HG03460 (cell line): ENCODE measurements around the gene APOOL.
"Not testable (repeated sequence)": the region's sequence is repeated elsewhere in the genome, so short reads cannot be mapped to it uniquely, and the experiment has no call there.

Experiments
- ATAC-seq: cut with Tn5 transposase; IDR thresholded peaks from one replicate; pipeline ENCODE4 v1.9.1; 2021; ENCODE audit not compliant: unreplicated experiment

Gene APOOL, protein sequence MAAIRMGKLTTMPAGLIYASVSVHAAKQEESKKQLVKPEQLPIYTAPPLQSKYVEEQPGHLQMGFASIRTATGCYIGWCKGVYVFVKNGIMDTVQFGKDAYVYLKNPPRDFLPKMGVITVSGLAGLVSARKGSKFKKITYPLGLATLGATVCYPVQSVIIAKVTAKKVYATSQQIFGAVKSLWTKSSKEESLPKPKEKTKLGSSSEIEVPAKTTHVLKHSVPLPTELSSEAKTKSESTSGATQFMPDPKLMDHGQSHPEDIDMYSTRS

DNA sequence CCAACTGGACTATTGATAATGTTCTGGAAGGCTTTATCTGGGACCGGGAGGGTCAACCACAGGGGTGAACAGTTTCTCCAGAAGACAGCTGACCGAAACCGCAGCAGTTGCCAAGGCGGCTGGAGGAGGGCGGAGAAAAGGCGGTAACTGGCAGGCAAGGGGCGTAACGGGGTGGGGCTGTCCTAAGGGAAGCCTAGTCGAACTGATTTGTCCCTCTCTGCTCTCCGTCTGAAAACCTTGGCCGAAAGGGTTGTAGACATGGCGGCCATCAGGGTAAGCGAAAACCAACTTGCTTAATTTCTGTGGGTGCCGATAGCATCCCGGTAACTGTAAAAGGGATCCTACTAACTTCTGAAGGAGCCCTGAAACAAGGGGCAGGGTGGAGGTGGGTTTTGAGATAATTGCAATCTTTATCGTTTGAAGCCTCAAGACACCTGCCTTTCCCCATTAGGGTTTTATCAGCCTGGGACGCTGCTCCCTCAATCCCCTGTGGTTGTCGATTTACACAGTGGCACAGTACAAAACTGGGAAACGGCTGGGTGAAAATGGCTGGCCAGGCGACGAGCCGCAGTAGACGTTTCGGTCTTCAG is at the start of gene APOOL:
Gene APOOL (plus strand): TSS at position 223 of the 590 bp plus-strand sequence. CDS start 36 bp downstream, at position 259.
- ATAC-seq = peak; percentile 98

DNA sequence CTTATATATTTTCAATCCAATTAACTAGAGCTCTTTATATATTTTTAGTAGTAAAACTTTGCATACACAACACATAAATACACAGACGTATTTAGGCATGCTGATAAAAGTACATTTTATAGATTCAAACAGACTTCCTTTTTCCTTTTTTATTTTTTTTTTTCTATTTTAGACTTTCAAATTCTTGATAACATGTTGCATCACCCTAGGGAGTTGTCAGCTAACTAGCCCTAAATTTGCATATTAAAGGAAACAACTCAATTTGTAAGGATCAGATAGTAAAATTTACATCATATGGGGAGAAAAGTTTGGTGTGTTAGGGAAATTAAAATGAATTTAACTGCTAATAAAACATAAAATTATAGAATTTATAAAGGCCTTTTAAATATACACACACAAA is 47.4 kb upstream of the APOOL start:
- ATAC-seq = no peak

DNA sequence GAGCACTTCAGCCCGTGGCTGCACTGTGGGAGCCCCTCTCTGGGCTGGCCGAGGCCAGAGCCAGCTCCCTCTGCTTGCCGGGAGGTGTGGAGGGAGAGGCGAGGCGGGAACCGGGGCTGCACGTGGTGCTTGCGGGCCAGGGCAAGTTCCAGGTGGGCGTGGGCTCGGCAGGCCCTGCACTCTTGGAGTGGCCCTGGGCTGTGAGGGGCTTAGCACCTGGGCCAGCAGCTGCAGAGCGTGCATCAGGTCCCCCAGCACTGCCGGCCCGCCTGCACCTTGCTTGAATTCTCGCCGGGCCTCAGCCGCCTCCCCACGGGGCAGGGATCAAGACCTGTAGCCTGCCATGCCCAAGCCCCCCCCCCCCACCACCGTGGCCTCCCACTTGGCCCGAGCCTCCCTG is 28.9 kb upstream of the APOOL start:
- no peak for ATAC-seq

DNA sequence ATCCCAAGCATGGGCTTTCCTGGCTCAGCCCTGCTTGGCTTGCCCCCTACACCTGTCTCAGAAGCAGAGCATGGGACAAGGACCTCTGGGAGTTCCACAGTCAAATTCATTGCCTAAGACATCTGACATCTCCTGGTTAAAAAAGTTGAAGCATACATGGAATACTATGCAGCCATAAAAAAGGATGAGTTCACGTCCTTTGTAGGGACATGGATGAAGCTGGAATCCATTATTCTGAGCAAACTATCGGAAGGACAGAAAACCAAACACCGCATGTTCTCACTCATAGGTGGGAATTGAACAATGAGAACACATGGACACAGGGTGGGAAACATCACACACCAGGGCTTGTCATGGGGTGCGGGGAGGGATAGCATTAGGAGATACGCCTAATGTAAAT is 11.9 kb upstream of the APOOL start:
- ATAC-seq = not testable (repeated sequence)

DNA sequence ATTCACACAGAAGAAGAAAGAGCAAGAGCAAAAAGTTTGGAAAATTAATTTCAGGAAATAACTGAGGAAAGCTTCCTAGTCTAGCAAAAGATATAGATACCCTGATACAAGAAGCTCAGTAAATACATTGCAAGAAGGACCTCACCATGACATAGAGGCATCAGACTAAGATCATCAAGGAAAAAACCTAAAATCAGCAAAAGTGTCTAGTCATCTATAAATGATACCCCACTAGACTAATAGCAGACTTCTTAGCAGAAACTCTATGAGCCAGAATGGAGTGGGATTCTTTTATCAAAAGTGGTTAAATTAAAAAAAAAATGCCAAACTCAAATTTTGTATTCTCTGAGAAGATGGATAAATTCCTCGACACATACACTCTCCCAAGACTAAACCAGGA is 10.5 kb upstream of the APOOL start:
- no peak for ATAC-seq

DNA sequence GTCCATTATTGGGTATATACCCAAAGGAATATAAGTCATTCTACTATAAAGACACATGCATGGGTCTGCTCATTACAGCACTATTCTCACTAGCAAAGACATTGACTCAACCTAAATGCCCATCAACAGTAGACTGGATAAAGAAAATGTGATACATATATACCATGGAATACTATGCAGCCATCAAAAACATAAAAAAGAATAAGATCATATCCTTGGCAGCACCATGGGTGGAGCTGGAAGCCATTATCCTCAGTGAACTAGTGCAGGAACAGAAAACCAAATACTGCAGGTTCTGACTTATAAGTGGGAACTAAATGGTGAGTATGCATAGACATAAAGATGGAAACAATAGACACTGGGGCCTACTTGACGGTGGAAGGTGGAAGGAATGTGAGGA is 2.3 kb upstream of the APOOL start:
- ATAC-seq = no peak

DNA sequence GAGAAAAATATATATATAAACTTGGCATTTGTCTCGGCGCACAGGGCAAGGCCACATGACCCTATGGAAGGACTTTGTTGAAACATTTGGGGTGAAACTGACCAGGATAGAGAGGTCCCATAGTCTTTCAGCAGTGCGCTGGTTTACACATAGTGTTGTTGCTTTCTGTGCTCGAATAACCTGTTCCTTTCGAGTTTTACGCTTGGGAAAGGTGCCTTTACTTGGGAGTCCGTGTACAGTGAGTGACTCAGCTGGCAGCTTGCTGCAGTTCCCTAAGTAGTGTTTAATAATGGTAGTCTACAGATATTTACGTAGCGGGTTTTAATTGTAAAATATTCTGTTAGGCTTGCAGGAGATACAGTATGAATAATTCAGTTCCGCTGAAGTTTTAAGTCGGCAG is 578 bp downstream of the APOOL start:
- ATAC-seq = no peak

DNA sequence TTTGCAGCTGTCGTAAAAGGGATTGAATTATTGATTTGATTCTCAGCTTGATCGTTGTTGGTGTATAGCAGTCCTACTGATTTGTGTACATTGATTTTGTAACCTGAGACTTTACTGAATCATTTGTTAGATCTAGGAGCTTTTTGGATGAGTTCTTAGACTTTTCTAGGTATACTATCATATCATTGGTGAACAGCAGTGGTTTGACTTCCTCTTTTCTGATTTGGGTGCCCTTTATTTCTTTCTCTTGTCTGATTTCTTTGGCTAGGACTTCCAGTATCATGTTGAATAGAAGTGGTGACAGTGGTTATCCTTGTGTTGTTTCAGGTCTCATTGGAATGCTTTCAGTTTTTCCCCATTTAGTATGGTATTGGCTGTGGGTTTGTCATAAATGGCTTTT is 8.4 kb downstream of the APOOL start:
- ATAC-seq = no peak

DNA sequence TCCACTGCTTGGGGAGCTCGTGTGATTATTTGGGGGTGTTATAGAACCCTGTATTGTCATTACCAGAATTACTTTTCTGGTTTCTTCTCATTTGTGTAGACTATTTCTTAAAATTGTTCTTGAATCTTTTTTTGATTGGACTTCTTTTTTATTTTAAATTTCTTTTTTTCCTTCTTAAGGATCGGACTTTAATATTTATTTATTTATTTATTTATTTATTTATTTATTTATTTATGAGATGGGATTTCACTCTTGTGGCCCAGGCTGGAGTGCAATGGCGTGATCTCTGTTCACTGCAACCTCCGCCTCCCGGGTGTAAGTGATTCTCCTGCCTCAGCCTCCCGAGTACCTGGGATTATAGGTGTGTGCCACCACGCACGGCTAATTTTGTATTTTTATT is 11.7 kb downstream of the APOOL start:
- ATAC-seq = not testable (repeated sequence)

DNA sequence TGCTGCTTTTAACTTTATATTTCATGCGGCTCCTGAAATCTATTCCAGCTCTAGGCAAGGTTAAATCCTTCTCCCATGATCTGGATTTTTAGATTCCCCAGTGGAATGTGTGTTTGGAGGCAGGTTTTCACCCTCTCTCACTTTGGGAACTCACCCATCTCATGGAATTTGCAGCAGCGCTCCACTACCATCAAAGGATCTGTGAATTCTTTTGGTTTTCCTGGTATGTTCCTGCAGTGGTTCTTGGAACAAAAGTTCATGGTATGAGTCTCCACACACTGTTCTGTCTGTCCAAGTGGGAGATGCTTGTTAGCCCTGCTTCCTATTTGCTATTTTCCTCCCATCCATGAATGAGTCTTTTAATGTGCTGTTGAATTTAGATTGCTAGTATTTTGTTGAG is 14.0 kb downstream of the APOOL start:
- ATAC-seq = no peak

DNA sequence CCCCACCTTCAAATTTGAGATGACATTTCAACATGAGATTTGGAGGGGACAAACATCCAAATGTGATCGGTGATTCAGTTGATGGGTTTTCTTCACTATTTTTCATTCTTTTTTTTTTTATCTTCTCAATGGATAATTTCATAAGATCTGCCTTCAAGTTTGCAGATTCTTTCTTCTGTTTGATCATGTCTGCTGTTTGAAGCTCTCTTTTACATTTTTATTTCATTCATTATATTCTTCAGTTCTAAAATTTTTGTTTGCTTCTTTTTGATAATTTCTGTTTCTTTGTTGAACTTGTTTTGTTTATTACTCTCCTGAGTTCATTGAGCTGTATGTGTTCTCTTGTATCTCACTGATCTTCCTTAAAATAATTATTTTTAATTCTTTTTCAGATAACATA is 14.8 kb downstream of the APOOL start:
- no peak for ATAC-seq

DNA sequence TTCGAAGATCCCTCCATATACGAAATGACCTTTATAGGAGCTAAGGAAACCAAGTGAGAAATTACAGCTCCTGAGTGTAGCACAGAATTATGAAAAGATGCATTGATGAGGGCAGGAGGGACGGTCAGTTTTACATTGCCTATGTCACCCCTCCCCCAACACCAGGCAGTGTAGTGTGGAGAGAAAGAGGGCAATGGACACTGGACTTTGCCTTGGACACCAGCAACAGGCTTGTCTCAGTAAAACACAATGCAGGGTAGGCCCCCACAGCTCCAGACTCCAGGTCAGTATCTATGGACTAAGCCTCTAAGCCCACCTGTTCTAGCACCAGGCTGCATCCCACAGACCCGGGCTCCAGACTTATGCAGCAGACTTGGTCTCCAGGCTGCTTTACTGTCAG is 16.5 kb downstream of the APOOL start:
- ATAC-seq = no peak

DNA sequence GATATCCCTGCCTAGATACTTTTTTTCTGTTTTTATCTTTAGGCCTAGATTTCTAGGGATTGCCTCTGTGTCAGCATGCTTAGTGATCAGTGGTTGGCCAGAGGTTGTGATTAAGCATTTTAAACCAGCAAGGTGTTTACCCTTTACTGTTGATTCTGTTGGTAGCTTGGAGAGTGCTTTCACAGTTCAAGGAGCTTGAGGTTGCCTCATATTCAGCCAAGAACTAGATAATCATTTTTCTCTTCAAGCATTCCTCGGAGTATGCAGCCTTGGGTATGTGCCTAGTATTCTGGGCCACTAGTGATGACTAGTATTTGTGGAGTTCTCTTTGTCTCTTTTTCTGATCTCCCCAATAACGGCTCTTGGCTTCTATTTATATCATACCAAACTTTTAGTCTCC is 20.4 kb downstream of the APOOL start:
- no peak for ATAC-seq

DNA sequence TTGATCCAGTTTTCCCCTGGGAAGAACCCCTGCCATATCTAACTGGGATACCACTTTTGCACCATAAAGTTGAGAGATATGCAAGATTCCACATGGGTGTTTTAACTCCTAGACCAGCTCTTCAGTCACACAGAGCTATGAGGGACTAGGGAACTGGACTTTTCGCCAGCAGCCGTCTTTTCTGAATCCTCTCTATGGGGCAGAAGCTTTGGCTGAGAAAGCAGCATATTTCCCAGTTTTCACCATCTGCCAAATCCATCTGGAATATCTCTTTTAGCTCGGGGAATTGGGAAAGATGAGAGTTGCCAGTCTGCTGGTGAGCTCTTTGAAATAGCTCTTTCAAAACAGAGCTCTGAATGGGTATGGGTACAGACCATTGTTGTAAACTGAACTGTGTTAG is 20.9 kb downstream of the APOOL start:
- ATAC-seq = no peak

DNA sequence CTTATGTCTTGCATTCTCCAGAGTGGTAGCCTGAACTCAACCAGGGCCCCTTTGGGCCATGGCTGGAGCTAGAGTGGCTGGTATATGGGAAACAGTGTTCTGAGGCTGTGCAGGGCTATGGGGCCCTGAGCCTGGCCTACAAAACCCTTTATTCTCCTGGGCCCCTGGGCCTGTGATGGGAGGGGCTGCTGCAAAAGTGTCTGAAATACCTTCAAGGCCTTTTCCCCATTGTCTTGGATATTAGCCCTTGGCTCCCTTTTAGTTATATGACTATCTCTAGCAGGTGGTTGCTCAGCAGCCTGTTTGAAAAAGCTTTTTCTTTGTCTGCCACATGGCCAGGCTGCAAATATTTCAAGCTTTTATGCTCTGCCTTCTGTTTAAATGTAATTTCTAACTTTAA is 22.5 kb downstream of the APOOL start:
- ATAC-seq = no peak

DNA sequence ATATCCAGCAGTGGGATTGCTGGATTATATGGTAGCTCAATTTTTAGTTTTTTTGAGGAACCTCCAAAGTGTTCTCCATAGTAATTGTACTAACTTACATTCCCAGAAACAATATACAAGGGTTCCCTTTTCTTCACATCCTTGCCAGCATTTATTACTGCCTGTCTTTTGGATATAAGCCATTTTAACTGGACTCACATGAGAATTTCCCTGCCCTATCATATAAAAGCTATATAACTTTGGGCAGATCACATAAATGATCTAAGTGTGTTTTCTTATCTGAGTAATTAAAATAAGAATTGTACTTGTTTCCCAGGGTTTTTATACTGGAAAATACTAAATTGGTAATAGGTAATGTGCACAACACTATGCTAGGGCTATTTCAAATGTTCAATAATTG is 25.4 kb downstream of the APOOL start:
- no peak for ATAC-seq

DNA sequence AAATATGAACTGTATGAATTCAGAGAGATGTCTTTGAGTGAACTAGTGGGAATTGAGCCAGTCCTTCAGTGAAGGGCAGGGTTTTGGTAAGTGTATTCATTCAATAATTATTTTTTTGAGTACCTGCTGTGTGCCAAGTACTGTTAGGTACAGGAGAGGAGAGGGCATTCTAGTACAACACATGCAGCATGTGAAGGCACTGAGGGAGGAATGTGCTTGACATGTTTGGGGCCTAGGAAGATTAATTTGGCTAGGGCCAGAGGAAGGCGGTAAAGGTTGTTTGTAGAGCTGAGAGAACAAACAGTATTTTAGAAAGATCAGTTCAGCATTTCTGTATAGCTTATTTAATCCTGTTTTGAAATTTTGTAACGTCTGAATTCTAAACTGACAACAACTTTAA is 27.8 kb downstream of the APOOL start:
- no peak for ATAC-seq

DNA sequence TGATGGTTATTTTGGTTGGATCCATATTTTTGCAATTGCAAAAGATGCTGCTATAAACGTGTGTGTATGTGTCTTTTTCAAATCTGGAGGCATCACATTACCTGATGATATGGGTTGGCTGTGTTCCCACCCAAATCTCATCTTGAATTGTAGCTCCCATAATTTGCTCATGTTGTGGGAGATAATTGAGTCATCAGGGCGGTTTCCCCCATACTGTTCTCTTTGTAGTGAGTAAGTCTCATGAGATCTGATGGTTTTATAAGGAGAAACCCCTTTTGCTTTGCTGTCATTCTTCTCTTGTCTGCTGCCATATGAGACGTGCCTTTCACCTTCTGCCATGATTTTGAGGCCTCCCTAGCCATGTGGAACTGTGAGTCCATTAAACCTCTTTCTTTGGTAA is 33.4 kb downstream of the APOOL start:
- no peak for ATAC-seq

DNA sequence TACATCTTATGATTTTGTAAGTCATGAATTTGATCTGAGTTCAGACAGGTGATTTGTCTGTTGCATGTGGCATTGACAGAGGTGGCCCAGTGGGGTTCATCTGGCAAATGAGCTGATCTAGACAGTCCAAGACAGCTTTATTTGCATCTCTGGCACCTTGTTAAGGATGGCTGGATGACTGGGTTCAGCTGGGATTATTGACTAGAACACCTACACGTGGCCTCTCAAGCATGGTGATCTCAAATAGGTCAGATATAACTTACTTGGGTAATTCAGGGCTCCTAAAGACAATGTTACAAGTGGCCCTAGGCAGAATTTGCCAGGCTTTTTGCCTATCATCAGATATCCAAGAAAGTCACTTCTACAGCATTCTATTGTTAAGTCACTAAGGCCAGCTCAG is 48.0 kb downstream of the APOOL start:
- ATAC-seq = no peak

DNA sequence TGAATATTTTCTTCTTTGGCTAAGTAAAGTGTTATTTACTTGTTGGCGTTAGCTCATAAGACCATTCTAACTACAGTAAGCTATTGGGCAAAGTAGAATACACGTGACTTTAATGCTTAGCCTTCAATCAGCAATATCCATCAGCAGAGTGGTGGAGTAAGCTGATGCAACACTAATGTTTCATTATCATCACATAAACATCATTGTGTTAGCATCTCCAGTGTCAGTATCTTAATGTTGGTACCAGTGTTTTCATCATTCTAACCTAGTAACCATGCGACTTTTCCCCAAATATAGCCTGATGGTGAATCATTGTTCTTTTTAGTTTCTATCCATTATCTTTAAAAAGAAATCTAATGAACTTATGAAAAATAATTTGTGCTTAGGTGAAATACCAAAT is 48.5 kb downstream of the APOOL start:
- no peak for ATAC-seq

DNA sequence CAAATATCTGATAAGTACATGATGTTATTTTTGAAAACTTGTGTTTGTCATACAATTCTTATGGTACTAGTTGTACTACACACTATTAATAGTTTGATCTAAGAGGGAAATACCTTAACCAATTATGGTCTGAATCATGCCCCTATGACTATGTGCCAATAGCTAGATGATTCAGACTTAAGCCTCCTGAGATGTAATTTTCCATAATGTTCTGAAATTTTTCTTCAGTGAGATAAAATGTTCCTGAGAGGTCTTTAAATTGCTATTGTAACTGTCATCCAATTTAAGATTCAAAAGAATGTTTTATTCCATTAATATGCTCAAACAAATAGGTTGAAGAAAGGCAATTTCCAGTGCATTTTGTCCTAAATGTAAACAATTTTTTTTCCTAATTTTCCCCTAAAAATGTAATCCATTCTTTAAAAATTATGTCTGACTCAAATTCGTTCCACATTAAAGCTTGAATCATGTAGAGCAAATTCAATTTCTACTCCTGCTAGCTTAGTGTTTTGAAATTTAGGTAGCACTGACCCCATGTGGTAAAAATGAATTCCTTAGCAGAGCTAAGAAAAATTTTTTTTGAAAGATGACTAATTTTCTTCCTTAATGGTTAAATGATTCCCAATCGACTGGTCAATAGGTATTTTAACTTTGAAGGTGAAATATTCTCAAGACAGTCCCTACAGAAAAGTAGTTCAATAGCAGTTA is 49.1 kb downstream of the APOOL start:
- ATAC-seq = no peak

DNA sequence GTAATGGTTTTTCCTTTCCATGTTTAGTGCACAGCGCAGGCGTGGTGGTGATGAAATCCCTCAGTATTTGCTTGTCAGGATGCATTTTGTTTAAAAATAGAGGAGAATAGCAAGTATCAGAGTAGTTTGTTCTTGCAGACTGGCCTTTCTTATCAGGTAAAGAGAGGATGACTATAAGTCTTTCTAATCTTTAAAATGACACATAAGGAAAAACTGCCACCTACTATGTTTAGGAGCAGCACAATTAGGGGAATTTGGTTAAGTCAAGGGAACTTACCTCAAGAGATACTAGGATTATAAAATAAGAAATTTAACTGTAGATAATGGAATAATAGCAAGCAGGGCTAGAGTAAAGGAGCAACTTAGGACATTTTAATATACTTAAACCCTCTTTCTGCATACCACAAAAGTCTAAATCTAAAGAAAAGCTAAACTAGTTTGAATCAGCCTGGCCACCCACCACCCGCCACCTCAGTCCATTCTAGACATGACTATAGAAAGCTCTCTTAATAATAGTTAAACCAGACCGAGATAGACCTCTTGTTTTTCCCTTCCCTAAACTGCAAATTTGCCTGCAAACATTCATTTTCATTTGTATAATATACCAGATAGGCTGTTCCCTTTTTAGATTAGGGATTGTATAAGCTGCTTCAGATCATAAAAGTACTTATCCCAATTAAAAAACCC is 62.0 kb downstream of the APOOL start:
- ATAC-seq = no peak
